Stimulated activated CD8-positive, alpha-beta memory T cell treated with anti-CD3 and anti-CD28 coated beads, Interleukin-12 subunit alpha, Interleukin-12 subunit beta, amount 100 ng/mL, for 24 hours (primary cell): ENCODE results near the gene PGM1.

Experiments
- DNase-seq: peaks from one replicate; pipeline ENCODE4 v3.0.0-alpha.2; 2020; ENCODE audit errors: extremely low read depth

The PGM1 gene

DNA sequence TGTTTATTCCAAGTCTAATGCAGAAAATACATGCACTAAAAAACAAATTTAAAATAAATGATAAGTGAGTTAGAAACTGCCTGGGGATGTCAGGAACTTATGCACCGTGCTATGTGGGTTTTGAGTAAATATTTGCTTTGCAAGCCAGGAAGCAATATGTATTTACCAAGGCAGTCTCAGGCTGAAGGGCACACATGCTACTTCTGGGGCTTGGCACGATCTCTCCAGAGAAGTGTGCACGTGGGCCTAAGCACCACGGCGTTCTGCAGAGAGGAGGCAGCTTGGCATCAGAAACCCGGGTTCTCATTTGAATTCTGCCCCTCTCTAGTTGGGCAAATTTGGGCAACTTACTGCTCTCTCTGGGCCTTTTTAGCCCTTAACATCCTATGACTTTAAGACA, 108.0 kb downstream of the PGM1 start:
- DNase-seq: no peak

- no peak for DNase-seq
These were observed 110.5 kb downstream of the PGM1 start for GRCh38 chr1:63703701-63704107.

- DNase-seq: no peak
These were observed 111.2 kb downstream of the PGM1 start for GRCh38 chr1:63704443-63704842.

- no peak for DNase-seq
These were observed 111.9 kb downstream of the PGM1 start for GRCh38 chr1:63705078-63705477.

- no peak for DNase-seq
These were observed 116.1 kb downstream of the PGM1 start for GRCh38 chr1:63709267-63709828.
